Measurements from ENCODE around the gene ITPKB. TPM values are rescaled to one million over a fixed set of nuclear protein-coding genes. Genes with fewer than 3 reads are reported as not detected.
"Not testable (repeated sequence)": the region's sequence is repeated elsewhere in the genome, so short reads cannot be mapped to it uniquely, and the experiment has no call there.

Gene ITPKB
- total RNA-seq, 1 donor from 2014 or later, result 13.7 TPM

DNA sequence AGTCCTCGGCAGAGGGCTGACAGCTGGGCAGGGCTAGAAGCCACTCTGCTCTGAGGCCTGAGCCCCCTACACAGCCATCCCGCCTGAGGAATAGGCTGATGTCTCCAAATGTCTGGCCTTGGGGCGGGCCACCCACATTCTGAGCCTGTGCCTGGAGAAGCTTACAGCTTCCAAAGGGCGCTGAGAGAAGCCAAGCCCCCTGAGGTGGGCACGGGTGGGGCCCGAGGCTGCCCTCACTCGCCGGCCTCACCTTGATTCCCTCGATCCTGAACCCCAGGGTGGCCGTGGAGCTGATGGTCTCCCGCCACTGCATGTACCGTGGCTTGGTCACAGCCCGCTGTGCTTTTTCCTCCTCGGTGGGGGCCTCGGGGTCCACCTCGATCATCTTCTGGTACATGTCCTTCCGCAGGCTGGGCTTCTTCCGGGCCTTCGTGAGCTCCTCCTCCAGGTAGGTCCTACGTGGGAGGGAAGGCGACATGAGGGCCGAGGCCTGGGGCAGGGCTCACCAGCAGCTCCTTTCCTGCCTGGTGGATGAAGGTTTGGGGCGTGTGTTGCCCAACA is 97.3 kb downstream of the ITPKB start:
- H3K27ac Mint-ChIP-seq (ENCODE audit: unreplicated experiment), result peak overlapping the region; percentile 35
- H3K9me3 Mint-ChIP-seq, result no peaks in the 10 kb centered on the region
- H3K27me3 Mint-ChIP-seq (ENCODE audit: low read depth), result no peaks in the 10 kb centered on the region
- no peaks in the 10 kb centered on the region for H3K36me3 Mint-ChIP-seq (ENCODE audit: low read depth)
- H3K4me1 Mint-ChIP-seq, result peaks cover 16% of the 10 kb centered on the region
- TF ChIP-seq, protein P1, sequence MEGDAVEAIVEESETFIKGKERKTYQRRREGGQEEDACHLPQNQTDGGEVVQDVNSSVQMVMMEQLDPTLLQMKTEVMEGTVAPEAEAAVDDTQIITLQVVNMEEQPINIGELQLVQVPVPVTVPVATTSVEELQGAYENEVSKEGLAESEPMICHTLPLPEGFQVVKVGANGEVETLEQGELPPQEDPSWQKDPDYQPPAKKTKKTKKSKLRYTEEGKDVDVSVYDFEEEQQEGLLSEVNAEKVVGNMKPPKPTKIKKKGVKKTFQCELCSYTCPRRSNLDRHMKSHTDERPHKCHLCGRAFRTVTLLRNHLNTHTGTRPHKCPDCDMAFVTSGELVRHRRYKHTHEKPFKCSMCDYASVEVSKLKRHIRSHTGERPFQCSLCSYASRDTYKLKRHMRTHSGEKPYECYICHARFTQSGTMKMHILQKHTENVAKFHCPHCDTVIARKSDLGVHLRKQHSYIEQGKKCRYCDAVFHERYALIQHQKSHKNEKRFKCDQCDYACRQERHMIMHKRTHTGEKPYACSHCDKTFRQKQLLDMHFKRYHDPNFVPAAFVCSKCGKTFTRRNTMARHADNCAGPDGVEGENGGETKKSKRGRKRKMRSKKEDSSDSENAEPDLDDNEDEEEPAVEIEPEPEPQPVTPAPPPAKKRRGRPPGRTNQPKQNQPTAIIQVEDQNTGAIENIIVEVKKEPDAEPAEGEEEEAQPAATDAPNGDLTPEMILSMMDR (conservative IDR thresholded peaks at IDR 0.05), result no peak
- DNase-seq (ENCODE audit: low read depth, low spot score), result no peak
- no peak overlapping the region for H3K4me3 Mint-ChIP-seq

DNA sequence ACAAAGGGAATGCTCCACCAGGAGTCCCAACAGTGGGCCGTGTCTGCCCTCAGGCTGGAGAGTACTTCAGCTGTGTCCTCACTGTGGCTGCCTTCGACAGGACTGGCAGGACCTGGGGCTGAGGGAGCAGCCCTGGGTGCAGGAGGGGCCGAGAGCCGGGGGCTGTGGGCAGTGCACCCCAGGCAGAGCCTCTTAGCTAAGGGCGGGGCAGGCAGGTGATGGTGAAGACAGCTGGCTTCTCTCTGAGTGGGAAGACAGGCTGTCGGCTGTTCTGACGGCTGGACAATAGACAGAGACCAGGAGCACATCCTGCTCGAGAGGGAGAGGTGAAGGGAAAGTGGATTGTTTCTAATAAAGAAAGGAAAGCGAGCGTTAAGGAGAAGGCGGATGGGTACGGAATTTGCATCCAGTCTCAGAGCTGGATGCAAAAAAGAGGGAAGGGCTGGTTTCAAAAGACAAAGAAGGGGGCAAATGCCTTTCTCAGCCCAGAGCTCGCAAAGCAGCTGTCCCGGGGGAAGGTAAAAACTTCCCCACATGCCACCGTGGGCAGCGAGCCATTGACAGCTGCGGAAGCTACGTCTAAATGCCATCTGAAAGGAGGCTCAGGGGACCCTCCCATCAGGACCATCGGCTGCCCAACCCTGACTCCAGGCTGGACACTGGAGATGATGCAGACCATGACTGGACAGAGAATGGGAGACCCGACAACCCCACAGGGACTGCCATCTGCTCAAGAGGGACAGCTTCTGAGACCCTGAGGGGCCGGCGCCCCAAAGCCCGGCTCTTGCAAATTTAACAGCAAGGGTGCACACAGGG is 98.6 kb downstream of the ITPKB start:
- no peak for DNase-seq (ENCODE audit: low read depth, low spot score)
- peak overlapping the region; percentile 20 for H3K4me3 Mint-ChIP-seq
- H3K9me3 Mint-ChIP-seq, result no peaks in the 10 kb centered on the region
- H3K27me3 Mint-ChIP-seq (ENCODE audit: low read depth), result no peaks in the 10 kb centered on the region
- peaks cover 16% of the 10 kb centered on the region for H3K4me1 Mint-ChIP-seq
- TF ChIP-seq, protein P1 (conservative IDR thresholded peaks at IDR 0.05), result no peak
- peak overlapping the region; percentile 91 for H3K27ac Mint-ChIP-seq (ENCODE audit: unreplicated experiment)
- no peaks in the 10 kb centered on the region for H3K36me3 Mint-ChIP-seq (ENCODE audit: low read depth)

DNA sequence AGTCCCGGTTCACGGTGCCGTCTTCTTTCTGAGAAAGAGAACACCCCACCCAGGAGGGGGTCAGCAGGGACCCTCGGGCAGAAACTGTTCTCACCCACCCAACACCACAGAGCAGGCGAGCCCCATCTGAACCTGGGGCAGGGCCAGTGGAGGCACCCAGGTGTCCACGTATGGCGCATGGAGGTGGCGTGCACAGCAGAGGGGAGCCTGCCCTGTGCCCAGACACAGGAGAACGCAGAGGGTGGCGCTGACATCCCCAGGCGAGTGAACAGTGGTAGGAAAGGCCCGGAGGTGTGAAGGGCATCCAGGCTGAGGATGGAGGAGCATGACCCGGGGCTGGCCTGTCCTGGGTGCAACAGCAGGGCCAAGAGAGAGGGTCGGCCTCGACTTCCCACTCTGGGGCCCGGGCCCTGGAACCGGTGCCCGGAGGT is 99.4 kb downstream of the ITPKB start:
- Mint-ChIP-seq H3K27me3 (ENCODE audit: low read depth) (no peaks in the 10 kb centered on the region), H3K27ac (ENCODE audit: unreplicated experiment) (no peak overlapping the region), H3K4me3 (no peak overlapping the region), H3K36me3 (ENCODE audit: low read depth) (no peaks in the 10 kb centered on the region), H3K9me3 (no peaks in the 10 kb centered on the region), H3K4me1 (peaks cover 16% of the 10 kb centered on the region)
- TF ChIP-seq, protein P1 (conservative IDR thresholded peaks at IDR 0.05), result no peak
- DNase-seq (ENCODE audit: low read depth, low spot score), result no peak

DNA sequence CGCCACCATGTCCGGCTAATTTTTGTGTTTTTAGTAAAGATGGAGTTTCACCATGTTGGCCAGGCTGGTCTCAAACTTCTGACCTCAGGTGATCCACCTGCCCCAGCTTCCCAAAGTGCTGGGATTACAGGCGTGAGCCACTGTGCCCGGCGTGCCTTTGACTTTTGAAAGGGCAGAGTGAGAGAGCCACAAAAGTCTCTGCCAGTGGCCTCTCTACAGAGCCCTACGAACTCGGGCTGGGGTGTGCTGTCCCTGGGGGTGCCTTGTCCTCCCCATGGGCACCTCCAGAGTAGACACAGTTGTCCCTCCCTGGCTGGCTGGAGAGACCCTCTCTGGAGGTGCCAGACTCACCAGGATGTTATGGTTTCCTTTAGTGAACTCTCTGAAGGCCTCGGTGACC is 99.9 kb downstream of the ITPKB start:
- H3K36me3 Mint-ChIP-seq (ENCODE audit: low read depth); DNase-seq (ENCODE audit: low read depth, low spot score); H3K27ac Mint-ChIP-seq (ENCODE audit: unreplicated experiment); H3K4me3 Mint-ChIP-seq; H3K27me3 Mint-ChIP-seq (ENCODE audit: low read depth); H3K9me3 Mint-ChIP-seq: not testable (repeated sequence)
- H3K4me1 Mint-ChIP-seq, result peaks cover 20% of the 10 kb centered on the region

DNA sequence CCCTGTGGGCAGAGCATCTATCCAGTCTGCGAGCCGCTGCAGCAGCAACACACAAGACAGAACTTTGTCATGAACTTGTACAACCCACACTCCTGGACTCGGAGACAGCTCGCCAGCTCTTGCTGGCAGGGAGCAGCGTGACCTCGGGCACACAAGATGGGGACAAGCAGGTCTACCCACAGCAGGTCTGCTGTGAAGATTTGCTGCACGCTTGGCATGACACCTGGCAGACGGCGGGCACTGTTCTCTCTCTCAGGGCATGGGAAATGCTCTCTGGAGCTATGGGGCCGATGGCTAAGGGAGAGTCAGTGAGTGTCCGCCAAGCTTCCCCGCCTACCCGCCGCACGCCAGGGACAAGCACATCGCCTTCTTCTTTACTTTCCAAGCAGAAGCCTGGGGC is 100.5 kb downstream of the ITPKB start:
- H3K4me1 Mint-ChIP-seq, result peaks cover 19% of the 10 kb centered on the region
- DNase-seq (ENCODE audit: low read depth, low spot score), result no peak
- H3K27ac Mint-ChIP-seq (ENCODE audit: unreplicated experiment), result no peak overlapping the region
- no peaks in the 10 kb centered on the region for H3K9me3 Mint-ChIP-seq
- no peaks in the 10 kb centered on the region for H3K27me3 Mint-ChIP-seq (ENCODE audit: low read depth)
- TF ChIP-seq, protein P1 (conservative IDR thresholded peaks at IDR 0.05), result no peak
- H3K36me3 Mint-ChIP-seq (ENCODE audit: low read depth), result no peaks in the 10 kb centered on the region
- no peak overlapping the region for H3K4me3 Mint-ChIP-seq

DNA sequence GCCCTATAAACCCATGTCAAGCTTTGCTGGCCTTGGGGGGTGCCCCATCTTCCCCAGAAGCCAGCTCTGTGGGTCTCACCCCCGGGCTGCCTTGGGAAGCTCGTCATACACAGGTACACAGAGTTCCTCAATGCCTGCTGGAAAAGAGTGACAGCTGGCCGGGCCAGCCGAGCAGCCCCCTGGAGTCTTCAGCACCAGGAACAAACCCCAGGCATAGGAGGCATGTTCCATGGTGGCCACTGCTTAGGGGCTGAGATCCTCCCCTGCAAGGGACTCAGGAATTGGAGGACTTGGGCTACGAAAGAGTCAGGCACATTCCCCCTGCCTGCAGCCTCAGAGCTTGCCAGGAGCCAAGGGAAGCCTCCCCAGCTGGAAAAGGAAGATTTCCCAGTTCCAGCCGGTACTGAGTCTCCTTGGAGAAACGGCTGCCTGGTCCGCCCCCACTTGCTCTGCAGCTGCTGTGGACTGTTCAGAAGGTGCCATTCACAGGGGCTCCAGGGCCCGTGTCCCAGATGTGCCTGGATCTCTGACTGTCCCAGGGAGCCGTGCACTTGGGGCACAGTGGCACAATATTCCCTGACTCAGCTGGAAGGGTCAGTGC is 101.0 kb downstream of the ITPKB start:
- H3K27me3 Mint-ChIP-seq (ENCODE audit: low read depth), result no peaks in the 10 kb centered on the region
- H3K36me3 Mint-ChIP-seq (ENCODE audit: low read depth), result no peaks in the 10 kb centered on the region
- H3K9me3 Mint-ChIP-seq, result no peaks in the 10 kb centered on the region
- H3K4me3 Mint-ChIP-seq, result no peak overlapping the region
- H3K27ac Mint-ChIP-seq (ENCODE audit: unreplicated experiment), result no peak overlapping the region
- peaks cover 14% of the 10 kb centered on the region for H3K4me1 Mint-ChIP-seq
- no peak for DNase-seq (ENCODE audit: low read depth, low spot score)
- TF ChIP-seq, protein P1 (conservative IDR thresholded peaks at IDR 0.05), result no peak
